Measurements from ENCODE around the gene TXNDC12. TPM values are rescaled to one million over a fixed set of nuclear protein-coding genes. Genes with fewer than 3 reads are reported as not detected.
"Not testable (repeated sequence)": the region's sequence is repeated elsewhere in the genome, so short reads cannot be mapped to it uniquely, and the experiment has no call there.

Gene TXNDC12
- total RNA-seq, 1 experiment from 2014 or later: 77.5 TPM

GRCh38 chr1:52054496-52055065 is 410 bp downstream of the TXNDC12 start:
- Histone ChIP-seq H3K27ac (ENCODE audit: low read length) (peak overlapping the region; percentile 100), H3K9me3 (ENCODE audit: control insufficient read depth, insufficient read depth, low read depth, low read length) (no peaks in the 10 kb centered on the region), H3K4me3 (ENCODE audit: low read depth in 2 of 2, low read length in 2 of 2) (peak overlapping the region; percentile 100), H3K36me3 (ENCODE audit: control insufficient read depth, insufficient read depth, low read length) (peaks cover 25% of the 10 kb centered on the region), H3K4me1 (ENCODE audit: control insufficient read depth, insufficient read depth, low read length) (peaks cover 25% of the 10 kb centered on the region), H3K27me3 (ENCODE audit: control insufficient read depth, insufficient read depth, low read length) (no peaks in the 10 kb centered on the region)
- no peak for TF ChIP-seq POLR2AphosphoS5 (IDR thresholded peaks at IDR 0.05; ENCODE audit: low read depth, low read length)
- no peak for TF ChIP-seq CTCF (IDR thresholded peaks at IDR 0.05)
- TF ChIP-seq REST (IDR thresholded peaks at IDR 0.05; ENCODE audit: insufficient read depth in 1 of 2, low read depth in 2 of 2, low read length in 1 of 2): no peak
- no peak for TF ChIP-seq SIN3A (IDR thresholded peaks at IDR 0.05; ENCODE audit: borderline replicate concordance, insufficient read depth, low read depth, low read length)
- TF ChIP-seq TCF7L2 (IDR thresholded peaks at IDR 0.05; ENCODE audit: low read depth, low read length): no peak
- intact Hi-C loops (cut with micrococcal nuclease; ENCODE audit: unreplicated experiment): no loop called here
- in situ Hi-C loops (cut with HindIII; ENCODE audit: low pct_unique_long_range_greater_than_20kb, low sequenced_read_pairs): no loop called here
- no peak for DNase-seq (ENCODE audit: low read depth, low spot score)
- ChIA-PET CTCF (interaction anchor here (0.6 kb wide), 1 partner anchor 25 kb away, joined by 3 read pairs; no protein-coding TSS in a partner anchor), POLR2A (interaction anchor here (1.2 kb wide), 1 partner anchor 25 kb away, joined by 4 read pairs; no protein-coding TSS in a partner anchor)
- ATAC-seq: no peak
- BruUV-seq (replicated peaks): no TSS peak

- TF ChIP-seq REST (IDR thresholded peaks at IDR 0.05; ENCODE audit: insufficient read depth in 1 of 2, low read depth in 2 of 2, low read length in 1 of 2) (no peak), POLR2AphosphoS5 (IDR thresholded peaks at IDR 0.05; ENCODE audit: low read depth, low read length) (no peak), SIN3A (IDR thresholded peaks at IDR 0.05; ENCODE audit: borderline replicate concordance, insufficient read depth, low read depth, low read length) (no peak), TCF7L2 (IDR thresholded peaks at IDR 0.05; ENCODE audit: low read depth, low read length) (no peak), CTCF (IDR thresholded peaks at IDR 0.05) (no peak)
- ChIA-PET POLR2A (interaction anchor here (0.7 kb wide), 1 partner anchor 156 kb away, joined by 3 read pairs; no protein-coding TSS in a partner anchor), CTCF (no interaction called here)
- ATAC-seq (no peak), DNase-seq (ENCODE audit: low read depth, low spot score) (no peak)
- Histone ChIP-seq H3K27me3 (ENCODE audit: control insufficient read depth, insufficient read depth, low read length) (no peaks in the 10 kb centered on the region), H3K36me3 (ENCODE audit: control insufficient read depth, insufficient read depth, low read length) (peaks cover 20% of the 10 kb centered on the region), H3K4me1 (ENCODE audit: control insufficient read depth, insufficient read depth, low read length) (peaks cover 20% of the 10 kb centered on the region), H3K9me3 (ENCODE audit: control insufficient read depth, insufficient read depth, low read depth, low read length) (no peaks in the 10 kb centered on the region), H3K27ac (ENCODE audit: low read length) (peak overlapping the region; percentile 100), H3K4me3 (ENCODE audit: low read depth in 2 of 2, low read length in 2 of 2) (peak overlapping the region; percentile 100)
- intact Hi-C loops (cut with micrococcal nuclease; ENCODE audit: unreplicated experiment): no loop called here
- in situ Hi-C loops (cut with HindIII; ENCODE audit: low pct_unique_long_range_greater_than_20kb, low sequenced_read_pairs): no loop called here
- no TSS peak for BruUV-seq (replicated peaks)
Measured at GRCh38 chr1:52053862-52054261, 1.1 kb downstream of the TXNDC12 start.

GRCh38 chr1:52049337-52049736 is 5.7 kb downstream of the TXNDC12 start:
- H3K4me1 ChIP-seq (ENCODE audit: control insufficient read depth, insufficient read depth, low read length); H3K36me3 ChIP-seq (ENCODE audit: control insufficient read depth, insufficient read depth, low read length); intact Hi-C loops (cut with micrococcal nuclease; ENCODE audit: unreplicated experiment); H3K9me3 ChIP-seq (ENCODE audit: control insufficient read depth, insufficient read depth, low read depth, low read length); H3K27me3 ChIP-seq (ENCODE audit: control insufficient read depth, insufficient read depth, low read length); H3K4me3 ChIP-seq (ENCODE audit: low read depth in 2 of 2, low read length in 2 of 2); BruUV-seq (replicated peaks); POLR2A ChIA-PET; in situ Hi-C loops (cut with HindIII; ENCODE audit: low pct_unique_long_range_greater_than_20kb, low sequenced_read_pairs); CTCF ChIA-PET; DNase-seq (ENCODE audit: low read depth, low spot score); ATAC-seq; H3K27ac ChIP-seq (ENCODE audit: low read length): not testable (repeated sequence)
